GM21423 (cell line): ENCODE data around the gene ANKS1B.

Experiments used
- ATAC-seq: cut with Tn5 transposase; IDR thresholded peaks from one replicate; pipeline ENCODE4 v1.9.1; 2021; ENCODE audit warnings: mild to moderate bottlenecking, moderate library complexity; ENCODE audit not compliant: unreplicated experiment

ANKS1B gene

GRCh38 chr12:98750511-98750910, 1234.2 kb downstream of the ANKS1B start:
- no peak for ATAC-seq

GRCh38 chr12:98748463-98748862, 1236.3 kb downstream of the ANKS1B start:
- ATAC-seq, result no peak

- peak; percentile 50 for ATAC-seq
Observed at GRCh38 chr12:98745578-98746391, 1239.0 kb downstream of the ANKS1B start.

- no peak for ATAC-seq
Observed at GRCh38 chr12:98744680-98745079, 1240.1 kb downstream of the ANKS1B start.

GRCh38 chr12:98743362-98743953, 1241.3 kb downstream of the ANKS1B start:
- peak; percentile 64 for ATAC-seq

- no peak for ATAC-seq
Observed at GRCh38 chr12:98741556-98742265, 1243.0 kb downstream of the ANKS1B start.

- ATAC-seq, result no peak
Observed at GRCh38 chr12:98741196-98741555, 1243.6 kb downstream of the ANKS1B start.

GRCh38 chr12:98740751-98741150, 1244.0 kb downstream of the ANKS1B start:
- ATAC-seq, result no peak

GRCh38 chr12:98738539-98738938, 1246.2 kb downstream of the ANKS1B start:
- ATAC-seq, result no peak

GRCh38 chr12:98738002-98738401, 1246.7 kb downstream of the ANKS1B start:
- ATAC-seq, result no peak

GRCh38 chr12:98737322-98737712, 1247.4 kb downstream of the ANKS1B start:
- ATAC-seq, result no peak

- no peak for ATAC-seq
Observed at GRCh38 chr12:98736352-98737321, 1248.1 kb downstream of the ANKS1B start.

GRCh38 chr12:98735821-98736220, 1248.9 kb downstream of the ANKS1B start:
- ATAC-seq, result no peak

- ATAC-seq, result no peak
Observed at GRCh38 chr12:98733667-98734350, 1250.9 kb downstream of the ANKS1B start.

GRCh38 chr12:98730412-98730811, 1254.3 kb downstream of the ANKS1B start:
- no peak for ATAC-seq

- ATAC-seq, result no peak
Observed at GRCh38 chr12:98727196-98727595, 1257.5 kb downstream of the ANKS1B start.

GRCh38 chr12:98725476-98726247, 1259.1 kb downstream of the ANKS1B start:
- ATAC-seq, result peak; percentile 86

GRCh38 chr12:98724384-98725155, 1260.2 kb downstream of the ANKS1B start:
- ATAC-seq, result no peak
